HCT116 (cell line): Measurements from ENCODE around the gene NDUFS7. TPM values are rescaled to one million over a fixed set of nuclear protein-coding genes. Genes with fewer than 3 reads are reported as not detected.

Source experiments
- ATAC-seq: fragments of 200-7000 bp; cut with Tn5 transposase; 2 replicates; pipeline ENCODE4 v1.9.1; 2020; ENCODE audit warnings: mild to moderate bottlenecking, moderate library complexity
- BruUV-seq: library from RNA; stranded (reverse); fragments of 400-500 nt; replicated peaks from 2 replicates; lab custom pipeline; 2021; lab: Mats Ljungman, UMichigan
- CTCF ChIA-PET: fragments of 300-600 bp; sonication (Branson Sonifier 250); formaldehyde crosslinking; loops from one replicate; lab custom pipeline; 2021; ENCODE audit warnings: antibody characterized with exemption; lab: Charles Lee
- POLR2A ChIA-PET: fragments of 300-600, 350-600 bp; sonication (Branson Sonifier 250); formaldehyde crosslinking; loops from one replicate; lab custom pipeline; 2021; ENCODE audit warnings: antibody characterized with exemption; lab: Charles Lee
- RAD21 ChIA-PET, 2 experiments: fragments of 300-600 bp; sonication (Branson Sonifier 250); formaldehyde crosslinking; loops; one replicate each; lab custom pipeline; 2023; ENCODE audit warnings: low total read pairs in 2 of 2; ENCODE audit not compliant: uncharacterized antibody in 2 of 2, unreplicated experiment in 2 of 2, low non-redundant PET in 1 of 2; lab: Charles Lee
- DNase-seq: peaks from one replicate; pipeline ENCODE4 v3.0.0-alpha.2; 2010; ENCODE audit warnings: low read depth, low spot score
- H2AFZ ChIP-seq: fragments of 200-600 bp; shearing (Covaris generic), sonication (generic); 2 replicates; pipeline ENCODE4 v1.6.1; 2017; ENCODE audit warnings: low read depth, mixed run types, mixed read lengths, antibody characterized with exemption, low read length; ENCODE audit not compliant: poor library complexity, severe bottlenecking
- H3K27ac ChIP-seq: 2 replicates; pipeline ENCODE4 v1.5.1; 2012; ENCODE audit warnings: low read depth, low read length
- H3K27me3 ChIP-seq: fragments of 200-600 bp; sonication (generic); 2 replicates; pipeline ENCODE4 v1.6.1; 2016; ENCODE audit warnings: mixed run types, low read length, mixed read lengths; ENCODE audit not compliant: insufficient read depth
- H3K36me3 ChIP-seq, 2 experiments: fragments of 200-500 bp in 1 of 2; fragments of 200-600 bp in 1 of 2; sonication (Bioruptor generic) in 1 of 2; sonication (generic) in 1 of 2; 2 replicates each; pipeline versions ENCODE4 v1.5.1 to v1.6.1; 2014 to 2016; ENCODE audit warnings: low read length in 2 of 2, inconsistent platforms in 1 of 2, mixed read lengths in 1 of 2, mixed run types in 1 of 2; ENCODE audit not compliant: insufficient read depth in 2 of 2, control insufficient read depth in 1 of 2
- H3K4me1 ChIP-seq, 2 experiments: fragments of 200-600 bp in 1 of 2; sonication (generic) in 1 of 2; 2 replicates each; pipeline versions ENCODE4 v1.5.1 to v1.6.1; 2012 to 2017; ENCODE audit warnings: low read length in 2 of 2, inconsistent platforms in 1 of 2, mild to moderate bottlenecking in 1 of 2, mixed read lengths in 1 of 2, mixed run types in 1 of 2, moderate library complexity in 1 of 2; ENCODE audit not compliant: insufficient read depth in 2 of 2, control insufficient read depth in 1 of 2
- H3K4me2 ChIP-seq: fragments of 200-600 bp; sonication (generic); 2 replicates; pipeline ENCODE4 v1.6.1; 2017; ENCODE audit warnings: mixed run types, low read length, mixed read lengths
- H3K4me3 ChIP-seq, 2 experiments: fragments of 200-600 bp in 1 of 2; sonication (generic) in 1 of 2; replicated peaks in 1 of 2; 2 replicates each; pipeline ENCODE4 v1.5.1; 2011 to 2016; ENCODE audit warnings: low read length in 2 of 2, control low read depth in 1 of 2, low read depth in 1 of 2, mild to moderate bottlenecking in 1 of 2, mixed read lengths in 1 of 2, mixed run types in 1 of 2
- H3K79me2 ChIP-seq: fragments of 200-600 bp; sonication (generic); 2 replicates; pipeline ENCODE4 v1.6.1; 2017; ENCODE audit warnings: mild to moderate bottlenecking, mixed run types, low read length, moderate library complexity, mixed read lengths; ENCODE audit not compliant: insufficient read depth
- H3K9ac ChIP-seq: fragments of 200-600 bp; sonication (generic); 2 replicates; pipeline ENCODE4 v1.6.1; 2016; ENCODE audit warnings: low read length, mixed read lengths
- H3K9me2 ChIP-seq: fragments of 200-600 bp; sonication (generic), shearing (Covaris generic); 2 replicates; pipeline ENCODE4 v1.6.1; 2017; ENCODE audit warnings: mixed run types, mild to moderate bottlenecking, moderate library complexity; ENCODE audit not compliant: insufficient read depth
- H3K9me3 ChIP-seq, 2 experiments: fragments of 200-500 bp in 1 of 2; fragments of 200-600 bp in 1 of 2; sonication (Bioruptor generic) in 1 of 2; sonication (generic) in 1 of 2; 2 replicates each; pipeline ENCODE4 v1.6.1; 2014 to 2017; ENCODE audit warnings: low read length in 2 of 2, mixed read lengths in 2 of 2, inconsistent platforms in 1 of 2, low read depth in 1 of 2, mild to moderate bottlenecking in 1 of 2, mixed run types in 1 of 2, moderate library complexity in 1 of 2; ENCODE audit not compliant: control insufficient read depth in 1 of 2, insufficient read depth in 1 of 2
- H4K20me1 ChIP-seq: fragments of 200-600 bp; sonication (generic), shearing (Covaris generic); 2 replicates; pipeline ENCODE4 v1.6.1; 2017; ENCODE audit warnings: mixed run types, mild to moderate bottlenecking, moderate library complexity; ENCODE audit not compliant: insufficient read depth
- ATF3 ChIP-seq: IDR thresholded peaks from 2 replicates; pipeline ENCODE4 v1.6.1; 2012
- EGR1 ChIP-seq: IDR thresholded peaks from 2 replicates; pipeline ENCODE4 v1.6.1; 2012; ENCODE audit warnings: low read depth
- POLR2AphosphoS5 ChIP-seq: IDR thresholded peaks from 2 replicates; pipeline ENCODE4 v1.6.1; 2011; ENCODE audit warnings: mild to moderate bottlenecking, low read depth, low read length, moderate library complexity
- RAD21 ChIP-seq: IDR thresholded peaks from 2 replicates; pipeline ENCODE4 v1.6.1; 2012; ENCODE audit warnings: low read depth, mild to moderate bottlenecking
- ZFX ChIP-seq: fragments of 450-650 bp; IDR thresholded peaks from 2 replicates; pipeline ENCODE4 v1.6.1; 2017
- ZNF274 ChIP-seq: fragments of 200-500 bp; sonication (Bioruptor generic); IDR thresholded peaks from 2 replicates; pipeline ENCODE4 v1.6.1; 2014; ENCODE audit warnings: mild to moderate bottlenecking, low read depth, low read length, inconsistent platforms
- intact Hi-C: fragments of 100-400 bp; cut with micrococcal nuclease; formaldehyde crosslinking; loops from 2 replicates; pipeline ENCODE4 v1.10.0; 2022
- total RNA-seq: library from RNA; stranded (reverse); gene quantifications from one replicate; pipeline ENCODE4 v1.2.1, GENCODE V29; 2021; ENCODE audit not compliant: unreplicated experiment

NDUFS7 gene
- total RNA-seq, 1 experiment from 2014 or later = 114 TPM

GRCh38 chr19:1407528-1408299 lies 24.0 kb downstream of the NDUFS7 start, which contains the start of gene DAZAP1:
Gene DAZAP1 (plus strand): TSS chr19:1407586. CDS start chr19:1407774, 188 bp downstream.
- H3K27me3 ChIP-seq = no peaks in the 10 kb centered on the region
- ChIA-PET CTCF (no interaction called here), POLR2A (no interaction called here), RAD21 (no interaction called here)
- H3K79me2 ChIP-seq = peaks cover 50% of the 10 kb centered on the region
- H3K9ac ChIP-seq = peak within 1 kb of the TSS; percentile 99
- BruUV-seq = no TSS peak
- H3K9me3 ChIP-seq = no peaks in the 10 kb centered on the region
- peaks cover 2 to 33% of the 10 kb centered on the region in 2 experiments; a peak in 2 of 4 replicates for H3K36me3 ChIP-seq
- no peaks in the 10 kb centered on the region for H3K9me2 ChIP-seq
- ATAC-seq = peak; percentile 26
- peaks cover 28% of the 10 kb centered on the region; the same call in 1 of the 2 replicates for H4K20me1 ChIP-seq
- H3K27ac ChIP-seq = peak within 1 kb of the TSS; percentile 98
- intact Hi-C loops = loop anchor here (10.0 kb wide), 1 partner anchor 133 kb away; the partner anchor contains the start of gene FAM174C
- H3K4me3 ChIP-seq = peak within 1 kb of the TSS; percentile 59 to 68
- DNase-seq = no peak
- H3K4me2 ChIP-seq = peak within 1 kb of the TSS; percentile 86
- no peak for TF ChIP-seq EGR1
- TF ChIP-seq ZNF274 = no peak
- TF ChIP-seq RAD21 = no peak
- TF ChIP-seq ZFX = peak; percentile 50; the same call in 1 of the 2 replicates
- TF ChIP-seq ATF3 = no peak
- TF ChIP-seq POLR2AphosphoS5 = 0 out of 2 replicates have a peak, but pooled peaks have one; percentile 6
- TF ChIP-seq, all 23 proteins: peak for 2
- peaks cover 20 to 50% of the 10 kb centered on the region in 2 experiments for H3K4me1 ChIP-seq
- H2AFZ ChIP-seq = no peak within 1 kb of the TSS
